IMR-90 (cell line): ENCODE data around the gene NKX6-2. TPM values are rescaled to one million over a fixed set of nuclear protein-coding genes. Genes with fewer than 3 reads are reported as not detected.

Source experiments
- ATAC-seq: fragments of 200-7000 bp; cut with Tn5 transposase; 2 replicates; pipeline ENCODE4 v1.9.1; 2020; ENCODE audit warnings: low read depth, mild to moderate bottlenecking, moderate library complexity
- BruUV-seq: library from RNA; stranded (reverse); fragments of 400-500 nt; replicated peaks from 2 replicates; lab custom pipeline; 2021; lab: Mats Ljungman, UMichigan
- CTCF ChIA-PET: fragments of 300-600 bp; formaldehyde crosslinking; extraction: SDS; loops from one replicate; lab custom pipeline; 2021; ENCODE audit warnings: antibody characterized with exemption; lab: Yijun Ruan, JAX
- POLR2A ChIA-PET: fragments of 300-600 bp; sonication (Branson Sonifier 250); formaldehyde crosslinking; loops from one replicate; lab custom pipeline; 2022; ENCODE audit warnings: antibody characterized with exemption; ENCODE audit not compliant: unreplicated experiment; lab: Charles Lee
- DNase-seq: peaks from one replicate; pipeline ENCODE4 v3.0.0; 2013
- H2AFZ ChIP-seq: replicated peaks from 2 replicates; pipeline ENCODE3; 2013; ENCODE audit warnings: low read length, mild to moderate bottlenecking; ENCODE audit not compliant: poor library complexity
- H2AK5ac ChIP-seq: 2 replicates; pipeline ENCODE4 v1.6.1; 2013; ENCODE audit warnings: low read depth, low read length, inconsistent platforms
- H2AK9ac ChIP-seq: replicated peaks from 2 replicates; pipeline ENCODE3; 2013; ENCODE audit warnings: mild to moderate bottlenecking, low read depth, low read length, moderate library complexity; ENCODE audit not compliant: poor library complexity
- H2BK120ac ChIP-seq: 2 replicates; pipeline ENCODE4 v1.6.1; 2013; ENCODE audit warnings: low read depth, low read length, inconsistent platforms
- H2BK15ac ChIP-seq: 3 replicates; pipeline ENCODE4 v1.6.1; 2013; ENCODE audit warnings: low read depth, low read length, inconsistent platforms
- H2BK20ac ChIP-seq: 2 replicates; pipeline ENCODE4 v1.6.1; 2013; ENCODE audit warnings: low read depth, mild to moderate bottlenecking, inconsistent platforms, low read length, moderate library complexity
- H2BK5ac ChIP-seq: 2 replicates; pipeline ENCODE4 v1.6.1; 2013; ENCODE audit warnings: mild to moderate bottlenecking, low read depth, low read length, inconsistent platforms; ENCODE audit not compliant: poor library complexity, severe bottlenecking
- H3K14ac ChIP-seq: replicated peaks from 2 replicates; pipeline ENCODE4 v1.6.1; 2013; ENCODE audit warnings: low read depth, low read length, inconsistent platforms
- H3K18ac ChIP-seq: 2 replicates; pipeline ENCODE4 v1.6.1; 2013; ENCODE audit warnings: low read depth, low read length, control low read depth
- H3K23ac ChIP-seq: 2 replicates; pipeline ENCODE4 v1.6.1; 2013; ENCODE audit warnings: low read depth, low read length, inconsistent platforms
- H3K27ac ChIP-seq: 2 replicates; pipeline ENCODE4 v1.5.1; 2013; ENCODE audit warnings: mild to moderate bottlenecking, control low read depth, low read length; ENCODE audit not compliant: insufficient read depth
- H3K27me3 ChIP-seq: 2 replicates; pipeline ENCODE4 v1.6.1; 2013; ENCODE audit warnings: low read length; ENCODE audit not compliant: control insufficient read depth, insufficient read depth
- H3K36me3 ChIP-seq: 2 replicates; pipeline ENCODE4 v1.6.1; 2013; ENCODE audit warnings: low read length, mixed read lengths; ENCODE audit not compliant: control insufficient read depth, insufficient read depth
- H3K4ac ChIP-seq: 2 replicates; pipeline ENCODE4 v1.6.1; 2013; ENCODE audit warnings: low read depth, low read length, inconsistent platforms
- H3K4me1 ChIP-seq: 2 replicates; pipeline ENCODE4 v1.6.1; 2013; ENCODE audit warnings: low read length, mixed read lengths; ENCODE audit not compliant: control insufficient read depth, insufficient read depth
- H3K4me2 ChIP-seq: 2 replicates; pipeline ENCODE4 v1.6.1; 2013; ENCODE audit warnings: low read depth, mild to moderate bottlenecking, control low read depth, low read length, moderate library complexity
- H3K4me3 ChIP-seq: 2 replicates; pipeline ENCODE4 v1.5.1; 2013; ENCODE audit warnings: low read depth, mild to moderate bottlenecking, control low read depth, low read length, moderate library complexity; ENCODE audit not compliant: insufficient read depth
- H3K56ac ChIP-seq: 2 replicates; pipeline ENCODE4 v1.6.1; 2013; ENCODE audit warnings: low read length, inconsistent platforms; ENCODE audit not compliant: insufficient read depth; ENCODE audit errors: extremely low read depth
- H3K79me1 ChIP-seq, 2 experiments: 2 replicates each; pipeline ENCODE4 v1.6.1; 2013; ENCODE audit warnings: low read length in 2 of 2, inconsistent platforms in 1 of 2, low read depth in 1 of 2
- H3K9ac ChIP-seq: 2 replicates; pipeline ENCODE4 v1.6.1; 2013; ENCODE audit warnings: low read depth, low read length, control low read depth
- H3K9me1 ChIP-seq: 2 replicates; pipeline ENCODE4 v1.6.1; 2013; ENCODE audit warnings: low read length, inconsistent platforms; ENCODE audit not compliant: insufficient read depth
- H3K9me3 ChIP-seq: 2 replicates; pipeline ENCODE4 v1.6.1; 2013; ENCODE audit warnings: low read length; ENCODE audit not compliant: control insufficient read depth, insufficient read depth
- H4K20me1 ChIP-seq: 2 replicates; pipeline ENCODE4 v1.6.1; 2013; ENCODE audit warnings: low read length, inconsistent platforms; ENCODE audit not compliant: insufficient read depth
- H4K5ac ChIP-seq: 2 replicates; pipeline ENCODE4 v1.6.1; 2013; ENCODE audit warnings: mild to moderate bottlenecking, low read depth, low read length, control low read depth
- H4K8ac ChIP-seq, 2 experiments: 2 replicates each; pipeline ENCODE4 v1.6.1; 2013; ENCODE audit warnings: low read depth in 2 of 2, low read length in 2 of 2, control low read depth in 1 of 2, inconsistent platforms in 1 of 2
- H4K91ac ChIP-seq: 2 replicates; pipeline ENCODE4 v1.6.1; 2013; ENCODE audit warnings: low read depth, low read length, inconsistent platforms; ENCODE audit not compliant: insufficient read depth
- CEBPB ChIP-seq: IDR thresholded peaks from 2 replicates; pipeline ENCODE4 v1.6.1; 2012; ENCODE audit warnings: low read depth, low read length, improper control_type of control experiment
- FOS ChIP-seq: fragments of 150-350 bp; IDR thresholded peaks from 2 replicates; pipeline ENCODE4 v1.6.1; 2016; ENCODE audit warnings: low read depth, low read length
- MAFK ChIP-seq: IDR thresholded peaks from 2 replicates; pipeline ENCODE4 v1.6.1; 2012; ENCODE audit warnings: low read depth, low read length, improper control_type of control experiment
- MAZ ChIP-seq: IDR thresholded peaks from 2 replicates; pipeline ENCODE4 v1.6.1; 2012; ENCODE audit warnings: low read depth, mild to moderate bottlenecking, low read length, improper control_type of control experiment, moderate library complexity, borderline replicate concordance
- POLR2A ChIP-seq: IDR thresholded peaks from 2 replicates; pipeline ENCODE4 v1.6.1; 2012; ENCODE audit warnings: mild to moderate bottlenecking, low read depth, low read length
- RCOR1 ChIP-seq: IDR thresholded peaks from 2 replicates; pipeline ENCODE4 v1.6.1; 2012; ENCODE audit warnings: mild to moderate bottlenecking, low read length, improper control_type of control experiment; ENCODE audit not compliant: insufficient replicate concordance
- RFX5 ChIP-seq: IDR thresholded peaks from 2 replicates; pipeline ENCODE4 v1.8.0; 2012; ENCODE audit warnings: low read depth, mild to moderate bottlenecking, low read length, moderate library complexity
- WGBS, 2 experiments: methylation state at CpG; one replicate each; pipeline versions ENCODE4 v1.1.5 to v1.1.7; 2013; ENCODE audit warnings: missing lambda C conversion rate in 2 of 2; ENCODE audit not compliant: insufficient read length in 1 of 2; ENCODE audit errors: extremely low coverage in 2 of 2; 5-methylcytosine and 5-hydroxymethylcytosine counted together
- dilution Hi-C: fragments of 300-500 bp; cut with HindIII; formaldehyde crosslinking; loops from one replicate; pipeline ENCODE4 v1.14.3; 2018; ENCODE audit warnings: low sequenced_read_pairs; ENCODE audit not compliant: unreplicated experiment
- in situ Hi-C: fragments of 300-500 bp; cut with MboI; formaldehyde crosslinking; loops from 3 replicates; pipeline ENCODE4 v1.14.3; 2019; ENCODE audit warnings: low sequenced_read_pairs, inconsistent platforms, mixed read lengths
- intact Hi-C: fragments of 100-400 bp; cut with micrococcal nuclease; formaldehyde crosslinking; loops from 2 replicates; pipeline ENCODE4 v1.10.0; 2022
- polyA plus RNA-seq, 3 experiments: library from polyadenylated mRNA; depleted of rRNA; stranded (reverse); fragments of >200 nt; gene quantifications; 2 replicates each; pipeline ENCODE4 v1.2.3, GENCODE V29; 2012; ENCODE audit warnings: low replicate concordance in 1 of 3
- total RNA-seq: library from RNA; depleted of rRNA; stranded (reverse); fragments of >200 nt; gene quantifications from 2 replicates; pipeline ENCODE4 v1.2.3, GENCODE V29; 2012
- TF ChIP-seq, protein P1 (sequence below): conservative IDR thresholded peaks from 2 replicates; pipeline ENCODE4 v1.5.1; 2012; ENCODE audit warnings: mild to moderate bottlenecking, low read depth, low read length, improper control_type of control experiment
- TF ChIP-seq, protein P2 (sequence below): fragments of 150-350 bp; IDR thresholded peaks from 2 replicates; pipeline ENCODE4 v1.6.1; 2017; ENCODE audit warnings: mild to moderate bottlenecking, antibody characterized with exemption, low read length, low read depth

NKX6-2 gene
- total and polyA plus RNA-seq, 2 of the 4 experiments (the other 2 are of a cell fraction), result not detected

DNA sequence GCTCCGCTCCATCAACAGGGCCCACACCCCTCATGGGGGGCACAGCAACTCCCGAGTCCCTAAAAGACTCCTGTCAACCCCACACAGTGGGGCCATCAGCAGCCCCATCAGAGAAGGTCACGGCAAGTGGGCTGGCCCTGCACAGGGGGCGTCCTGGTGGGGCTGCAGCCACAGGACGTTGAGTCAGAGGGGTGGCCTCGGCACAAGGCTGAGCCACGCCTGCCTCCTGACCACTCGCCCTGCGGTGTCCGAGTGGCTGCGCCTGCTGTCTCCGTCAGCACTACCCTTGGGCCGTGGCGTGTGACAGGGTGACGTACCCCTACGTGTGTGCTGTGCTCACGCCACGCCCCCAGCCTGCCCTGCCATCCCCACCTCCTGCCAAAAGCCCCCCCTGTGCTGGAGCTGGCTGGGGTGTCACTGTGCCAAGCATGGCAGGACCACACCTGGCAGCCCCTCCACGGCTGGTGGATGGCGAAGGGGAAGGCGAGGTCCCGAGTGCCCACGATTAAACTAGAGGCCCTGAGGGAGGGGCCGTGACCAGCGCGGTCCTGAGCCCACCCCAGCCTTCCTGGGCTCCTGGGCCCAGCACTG lies 26.0 kb upstream of the NKX6-2 start:
- no peak overlapping the region for H2AFZ ChIP-seq
- H2AK9ac ChIP-seq, result no peak overlapping the region
- H2BK15ac ChIP-seq, result no peak overlapping the region
- H3K18ac ChIP-seq, result no peak overlapping the region
- H3K9me1 ChIP-seq, result no peaks in the 10 kb centered on the region
- no peak overlapping the region for H3K4ac ChIP-seq
- H2BK120ac ChIP-seq, result no peak overlapping the region
- H3K9ac ChIP-seq, result no peak overlapping the region
- DNase-seq, result no peak
- H2BK20ac ChIP-seq, result no peak overlapping the region
- no peak overlapping the region for H3K23ac ChIP-seq
- no peak overlapping the region for H4K5ac ChIP-seq
- no peaks in the 10 kb centered on the region for H3K79me1 ChIP-seq
- H2AK5ac ChIP-seq, result no peak overlapping the region
- no peaks in the 10 kb centered on the region for H3K9me3 ChIP-seq
- POLR2A ChIA-PET, result no interaction called here
- peaks cover 19% of the 10 kb centered on the region; the same call in 1 of the 2 replicates for H3K27me3 ChIP-seq
- intact Hi-C loops, result no loop called here
- no peak overlapping the region for H3K27ac ChIP-seq
- no peak overlapping the region for H4K8ac ChIP-seq
- dilution Hi-C loops, result no loop called here
- H3K56ac ChIP-seq, result no peak overlapping the region
- no peaks in the 10 kb centered on the region for H3K36me3 ChIP-seq
- H3K4me3 ChIP-seq, result no peak overlapping the region
- 67% methylated on average over 13 of the region's 26 CpGs; no CpG with 5 or more reads in 1 of the 2 experiments for WGBS, 2 experiments
- H4K20me1 ChIP-seq, result no peaks in the 10 kb centered on the region
- CTCF ChIA-PET, result no interaction called here
- no peak overlapping the region for H4K91ac ChIP-seq
- H2BK5ac ChIP-seq, result no peak overlapping the region
- no TSS peak for BruUV-seq
- H3K14ac ChIP-seq, result no peak overlapping the region
- TF ChIP-seq CEBPB, result no peak
- TF ChIP-seq FOS, result no peak
- no peak for TF ChIP-seq POLR2A
- TF ChIP-seq, protein P1, sequence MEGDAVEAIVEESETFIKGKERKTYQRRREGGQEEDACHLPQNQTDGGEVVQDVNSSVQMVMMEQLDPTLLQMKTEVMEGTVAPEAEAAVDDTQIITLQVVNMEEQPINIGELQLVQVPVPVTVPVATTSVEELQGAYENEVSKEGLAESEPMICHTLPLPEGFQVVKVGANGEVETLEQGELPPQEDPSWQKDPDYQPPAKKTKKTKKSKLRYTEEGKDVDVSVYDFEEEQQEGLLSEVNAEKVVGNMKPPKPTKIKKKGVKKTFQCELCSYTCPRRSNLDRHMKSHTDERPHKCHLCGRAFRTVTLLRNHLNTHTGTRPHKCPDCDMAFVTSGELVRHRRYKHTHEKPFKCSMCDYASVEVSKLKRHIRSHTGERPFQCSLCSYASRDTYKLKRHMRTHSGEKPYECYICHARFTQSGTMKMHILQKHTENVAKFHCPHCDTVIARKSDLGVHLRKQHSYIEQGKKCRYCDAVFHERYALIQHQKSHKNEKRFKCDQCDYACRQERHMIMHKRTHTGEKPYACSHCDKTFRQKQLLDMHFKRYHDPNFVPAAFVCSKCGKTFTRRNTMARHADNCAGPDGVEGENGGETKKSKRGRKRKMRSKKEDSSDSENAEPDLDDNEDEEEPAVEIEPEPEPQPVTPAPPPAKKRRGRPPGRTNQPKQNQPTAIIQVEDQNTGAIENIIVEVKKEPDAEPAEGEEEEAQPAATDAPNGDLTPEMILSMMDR, result no peak
- TF ChIP-seq MAZ, result no peak
- TF ChIP-seq, protein P2, sequence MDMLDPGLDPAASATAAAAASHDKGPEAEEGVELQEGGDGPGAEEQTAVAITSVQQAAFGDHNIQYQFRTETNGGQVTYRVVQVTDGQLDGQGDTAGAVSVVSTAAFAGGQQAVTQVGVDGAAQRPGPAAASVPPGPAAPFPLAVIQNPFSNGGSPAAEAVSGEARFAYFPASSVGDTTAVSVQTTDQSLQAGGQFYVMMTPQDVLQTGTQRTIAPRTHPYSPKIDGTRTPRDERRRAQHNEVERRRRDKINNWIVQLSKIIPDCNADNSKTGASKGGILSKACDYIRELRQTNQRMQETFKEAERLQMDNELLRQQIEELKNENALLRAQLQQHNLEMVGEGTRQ, result no peak
- no peak for TF ChIP-seq MAFK
- no peak for TF ChIP-seq RCOR1
- TF ChIP-seq RFX5, result no peak
- no peak for ATAC-seq
- in situ Hi-C loops, result no loop called here
- no peaks in the 10 kb centered on the region for H3K4me1 ChIP-seq
- H3K4me2 ChIP-seq, result no peak overlapping the region
